HG03025 (cell line): Measurements from ENCODE around the gene DHH.

Experiments
- ATAC-seq: cut with Tn5 transposase; IDR thresholded peaks from one replicate; pipeline ENCODE4 v1.9.1; 2021; ENCODE audit warnings: mild to moderate bottlenecking, moderate library complexity; ENCODE audit not compliant: unreplicated experiment, low FRiP score

Gene DHH

DNA sequence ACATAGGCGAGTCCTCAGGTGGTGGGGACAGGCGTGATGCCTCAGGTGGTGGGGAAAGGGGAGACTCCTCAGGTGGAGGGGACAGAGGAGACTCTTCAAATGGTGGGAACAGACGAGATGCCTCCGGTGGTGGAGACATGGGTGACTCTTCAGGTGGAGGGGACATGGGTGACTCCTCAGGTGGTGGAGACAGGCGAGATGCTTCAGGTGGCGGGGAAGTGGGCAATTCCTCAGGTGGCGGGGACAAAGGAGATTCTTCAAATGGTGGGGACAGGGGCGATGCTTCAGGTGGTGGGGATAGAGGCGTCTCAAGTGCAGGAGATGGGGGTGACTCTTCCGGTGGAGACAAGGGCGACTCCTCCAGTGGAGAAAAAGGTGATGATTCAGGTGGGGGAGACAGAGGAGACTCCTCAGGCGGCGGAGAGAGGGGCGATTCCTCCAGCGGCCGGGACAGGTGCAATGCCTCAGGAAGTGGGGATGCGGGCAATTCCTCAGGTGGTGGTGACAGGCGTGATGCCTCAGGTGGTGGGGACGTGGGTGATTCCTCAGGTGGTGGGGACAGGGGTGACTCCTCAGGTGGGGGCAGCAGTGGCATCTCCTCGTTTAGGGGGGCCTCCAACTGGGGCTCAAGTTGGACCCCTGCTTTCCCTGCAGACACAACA is 42.7 kb downstream of the DHH start:
- no peak for ATAC-seq

DNA sequence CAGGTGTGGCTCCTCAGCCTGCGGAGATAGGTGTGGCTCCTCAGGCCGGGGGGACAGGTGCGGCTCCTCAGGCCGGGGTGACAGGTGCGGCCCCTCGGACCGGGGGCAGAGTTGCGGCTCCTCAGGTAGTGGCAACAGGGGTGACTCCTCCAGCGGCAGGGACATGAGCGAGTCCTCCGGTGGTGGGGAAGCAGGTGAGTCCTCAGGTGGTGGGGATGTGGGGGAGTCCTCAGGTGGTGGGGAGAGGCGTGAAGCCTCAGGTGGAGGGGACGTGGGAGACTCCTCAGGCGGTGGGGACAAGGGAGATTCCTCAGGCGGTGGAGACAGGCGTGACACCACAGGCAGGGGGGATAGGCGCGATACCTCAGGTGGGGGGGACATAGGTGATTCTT is 43.2 kb downstream of the DHH start:
- ATAC-seq: no peak

DNA sequence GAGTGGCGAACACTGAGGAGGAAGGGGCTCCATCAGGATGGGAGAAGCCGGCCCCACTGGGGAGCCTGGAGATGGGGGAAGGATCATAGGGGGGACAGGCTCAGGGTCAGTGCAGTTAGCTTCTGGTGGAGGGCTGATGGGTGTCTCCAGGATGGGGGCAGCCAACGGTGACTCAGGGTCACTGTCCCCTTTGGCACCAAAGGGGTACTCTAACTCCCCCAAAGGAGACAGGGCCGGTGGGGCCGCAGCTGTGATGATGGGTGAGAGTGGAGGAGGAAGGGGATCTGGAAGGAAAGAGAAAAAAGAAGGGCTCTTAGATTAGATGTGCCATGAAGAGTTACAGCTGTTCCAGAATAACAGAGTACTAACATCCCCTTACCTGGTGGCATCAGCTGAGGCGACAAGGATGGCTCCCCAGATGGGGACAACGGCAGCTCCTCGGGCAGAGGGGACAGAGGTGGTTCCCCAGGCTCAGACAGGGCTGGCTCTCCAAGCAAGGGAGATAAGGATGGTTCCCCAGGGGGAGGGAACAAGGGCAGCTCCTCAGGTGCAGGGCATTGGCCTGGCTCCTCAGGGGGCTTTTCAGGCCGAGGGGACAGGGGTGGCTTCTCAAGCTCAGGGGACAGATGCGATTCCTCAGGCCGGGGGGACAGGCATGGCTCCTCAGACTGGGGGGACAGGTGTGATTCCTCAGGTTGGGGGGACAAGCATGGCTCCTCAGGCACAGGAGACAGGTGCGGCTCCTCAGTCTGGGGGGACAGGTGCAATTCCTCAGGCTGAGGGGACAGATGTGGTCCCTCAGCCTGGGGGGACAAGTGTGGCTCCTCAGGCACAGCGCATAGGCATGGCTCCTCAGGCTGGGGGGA is 43.9 kb downstream of the DHH start:
- no peak for ATAC-seq

DNA sequence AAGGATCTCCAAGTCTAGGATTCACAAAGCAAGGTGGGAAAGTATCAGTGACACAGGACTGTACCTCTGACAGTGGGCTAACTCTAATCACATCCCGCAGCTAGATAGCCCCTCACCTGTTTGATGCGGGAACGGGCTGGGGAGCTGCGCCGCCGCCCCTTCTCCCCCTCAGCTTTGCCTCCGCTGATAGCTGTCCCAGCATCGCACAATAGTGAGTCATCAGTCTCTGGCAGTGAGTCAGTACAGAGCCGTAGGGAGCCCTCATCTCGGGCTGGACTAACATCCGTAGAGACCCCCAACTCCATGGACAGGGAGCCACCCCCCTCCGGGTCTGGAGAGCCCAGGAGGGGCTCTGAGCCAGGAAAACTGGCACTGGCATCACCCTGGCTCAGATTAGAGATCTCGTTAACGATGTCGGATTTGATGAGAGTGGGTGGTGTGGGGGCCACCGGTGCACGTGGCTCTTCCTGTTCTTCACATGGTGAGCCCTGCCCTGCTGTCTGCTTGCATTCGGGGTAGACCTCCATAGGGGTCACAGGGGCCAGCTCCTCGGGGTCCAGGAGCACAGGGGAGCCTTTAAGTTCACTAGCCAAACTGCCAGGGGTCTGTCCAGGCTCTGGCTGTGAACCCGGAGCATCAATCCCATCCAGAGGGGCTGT is 44.9 kb downstream of the DHH start:
- ATAC-seq: no peak

DNA sequence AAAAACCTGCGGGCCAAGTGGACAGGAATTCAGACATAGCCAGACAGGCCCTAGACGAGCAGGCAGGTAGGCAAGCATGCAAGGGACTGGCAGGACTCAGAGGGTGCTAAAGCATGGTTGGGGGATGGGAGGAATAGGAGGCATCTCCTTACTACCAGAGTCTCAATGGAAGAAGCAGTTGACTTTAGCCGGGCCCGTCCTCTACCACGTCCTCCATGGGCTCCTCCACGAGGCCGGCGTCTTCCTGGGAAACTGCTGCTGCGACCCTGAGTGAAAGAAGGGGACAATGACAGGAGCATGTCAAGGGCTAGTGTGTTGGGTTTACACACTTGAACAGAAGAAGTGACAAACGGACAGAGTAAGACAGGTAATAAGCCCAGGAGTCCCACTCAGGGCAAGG is 45.6 kb downstream of the DHH start:
- no peak for ATAC-seq

DNA sequence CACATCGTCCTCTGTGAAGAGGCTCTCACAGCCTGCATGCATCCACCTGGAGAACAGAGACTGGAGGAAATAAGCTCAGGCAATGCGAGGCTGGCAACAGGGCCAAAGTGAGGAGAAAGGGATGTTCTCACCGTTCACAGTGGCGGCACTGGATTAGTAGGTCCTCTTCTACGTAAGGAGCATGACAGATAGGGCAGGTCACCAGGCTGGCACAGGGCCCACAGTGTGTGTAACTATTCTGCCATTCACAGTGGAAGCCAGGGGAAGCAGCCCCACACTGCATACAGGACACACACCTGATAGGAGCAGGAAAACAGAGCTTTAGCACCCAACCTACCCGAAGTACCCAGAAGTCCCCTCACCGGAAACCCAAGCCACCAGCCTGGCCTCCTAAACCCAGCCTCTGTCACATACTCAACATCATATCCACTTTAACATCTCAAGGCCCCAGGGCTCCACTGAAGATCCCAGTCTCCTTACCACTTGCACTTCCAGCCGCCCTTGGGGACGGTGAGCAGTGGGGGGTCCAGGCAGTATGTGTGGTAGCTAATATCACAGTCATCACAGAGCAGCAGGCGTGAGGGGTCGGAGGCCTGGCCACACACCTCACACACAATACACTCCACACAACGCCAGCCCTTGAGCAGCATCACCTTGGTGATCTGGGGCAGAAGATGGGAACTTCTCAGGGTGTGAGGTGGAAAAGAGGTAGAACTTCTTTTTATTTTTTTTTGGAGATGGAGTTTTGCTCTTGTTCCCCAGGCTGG is 48.3 kb downstream of the DHH start:
- no peak for ATAC-seq

DNA sequence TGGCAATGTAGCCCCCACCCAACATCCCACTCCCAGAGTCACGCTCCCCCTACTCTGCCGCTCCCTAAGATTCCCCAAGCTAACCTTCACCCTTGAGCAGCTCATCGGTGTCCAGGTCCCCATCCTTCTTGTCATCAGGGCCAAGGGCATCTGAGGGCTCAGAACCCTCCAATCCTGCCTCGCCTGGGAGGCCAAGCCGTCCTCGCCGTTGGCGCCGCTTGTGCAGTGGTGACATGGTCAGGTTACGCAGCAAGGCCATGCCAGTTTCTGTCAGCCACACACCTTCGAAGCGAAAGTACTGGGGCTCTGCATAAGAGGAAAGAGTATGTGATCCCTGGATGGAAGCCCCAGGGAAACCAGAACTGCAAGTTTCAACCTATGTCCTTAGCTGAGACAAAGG is 49.9 kb downstream of the DHH start:
- no peak for ATAC-seq

DNA sequence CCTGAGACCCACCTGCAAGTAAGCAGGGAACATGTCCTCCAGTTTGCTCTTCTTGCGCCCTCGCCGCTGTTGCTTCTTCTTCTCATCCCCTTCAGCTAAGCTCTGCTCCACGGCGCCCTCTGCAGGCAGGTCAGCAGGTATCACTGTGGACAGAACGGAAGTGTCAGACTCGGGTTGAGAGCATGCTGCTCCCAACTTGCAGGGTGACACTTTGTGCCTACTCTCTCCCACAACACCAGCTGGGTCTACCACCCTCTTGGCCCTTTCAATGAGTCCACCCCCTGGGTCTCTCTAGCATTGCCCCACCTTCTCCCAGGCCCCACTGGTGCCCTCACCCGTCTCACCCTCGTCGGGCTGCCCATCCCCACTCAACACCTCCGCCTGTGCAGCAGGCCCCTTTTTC is 50.7 kb downstream of the DHH start:
- no peak for ATAC-seq

DNA sequence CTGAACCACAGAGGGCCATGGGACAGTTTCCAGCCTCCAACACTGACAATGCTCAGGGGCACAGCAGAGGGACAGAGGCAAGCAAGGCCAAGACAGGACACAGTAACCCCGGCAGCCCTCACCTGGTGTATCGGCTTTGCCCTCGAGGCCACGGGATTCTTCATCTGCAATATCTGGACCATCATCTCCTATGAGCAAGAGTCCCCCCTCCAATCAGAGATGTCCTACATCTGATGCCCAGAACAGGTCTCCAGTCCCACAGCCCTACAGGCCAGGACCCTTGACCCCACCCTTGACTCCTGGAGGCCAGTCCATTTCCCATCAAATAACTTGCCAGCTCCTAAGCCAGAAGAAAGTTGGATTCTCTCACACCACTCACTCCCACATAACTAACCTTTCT is 51.4 kb downstream of the DHH start:
- ATAC-seq: no peak

DNA sequence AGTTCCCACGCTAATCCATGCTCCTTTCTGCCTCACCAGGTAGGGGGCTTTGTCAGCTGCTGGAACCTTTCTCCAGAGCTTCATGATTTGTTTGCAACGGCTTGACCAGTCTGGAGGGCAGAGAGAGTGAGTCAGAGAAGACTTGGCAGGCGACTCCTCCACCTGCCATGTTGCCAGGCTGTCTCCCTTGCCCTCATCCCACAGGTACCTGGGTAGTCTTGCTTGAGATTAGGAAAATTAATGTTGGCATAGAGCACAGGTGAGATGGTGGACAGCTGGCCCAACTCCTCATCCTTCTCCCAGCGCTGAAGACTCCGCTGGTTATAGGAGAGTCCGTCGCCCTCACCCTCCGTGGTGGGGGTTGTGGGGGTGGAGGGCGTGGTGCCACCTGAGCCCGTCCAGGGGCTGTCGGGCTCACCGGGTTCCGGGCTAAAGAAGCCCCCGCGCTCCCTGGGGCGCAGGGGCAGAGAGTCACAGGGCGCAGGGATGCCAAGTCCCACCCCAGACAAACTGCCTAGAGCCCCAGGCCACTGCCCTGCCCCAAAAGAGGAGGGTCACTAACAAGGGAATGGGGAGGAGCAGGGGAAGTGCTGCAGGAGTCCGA is 52.6 kb downstream of the DHH start:
- no peak for ATAC-seq

DNA sequence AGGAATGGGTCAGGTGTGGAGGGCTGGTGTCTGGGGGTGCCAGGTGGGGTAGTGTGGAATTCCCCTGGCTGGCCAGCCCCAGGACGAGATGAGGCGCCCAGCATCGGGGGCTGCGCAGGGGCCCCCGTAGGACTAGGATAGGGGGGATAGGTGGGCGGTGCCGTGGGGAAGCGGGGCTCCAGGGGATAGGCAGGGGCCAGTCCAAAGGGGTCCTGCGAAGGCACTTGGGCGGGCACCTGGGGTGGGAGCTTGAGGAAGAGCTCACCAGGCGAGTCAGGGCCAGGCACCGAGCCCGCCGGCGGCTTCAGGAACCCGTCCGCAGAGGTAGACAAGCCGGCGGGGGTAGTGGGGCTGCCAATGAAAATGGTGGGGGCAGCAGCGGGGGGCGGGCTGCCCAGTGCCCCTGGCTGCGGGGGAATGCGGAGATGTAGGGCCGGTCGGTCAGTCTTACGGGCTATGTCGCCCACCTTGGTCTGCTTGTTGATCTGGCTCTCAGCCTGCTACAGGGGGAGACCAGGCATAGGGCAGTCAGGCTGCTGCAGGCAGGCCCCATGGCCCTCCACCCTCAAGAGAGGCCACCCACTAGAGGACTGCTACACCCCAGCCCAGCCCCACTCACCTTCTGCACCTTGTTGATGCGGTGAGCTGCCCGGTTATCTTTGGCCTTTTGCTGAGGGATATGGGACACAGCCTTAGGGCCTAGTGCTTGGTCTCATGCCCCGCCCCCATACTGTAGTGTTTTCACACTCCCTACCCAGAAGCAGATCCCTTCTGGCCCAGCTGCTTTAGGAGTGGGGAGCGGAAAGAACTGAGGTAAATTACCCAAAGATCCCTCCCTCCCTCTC is 53.3 kb downstream of the DHH start:
- ATAC-seq: no peak

DNA sequence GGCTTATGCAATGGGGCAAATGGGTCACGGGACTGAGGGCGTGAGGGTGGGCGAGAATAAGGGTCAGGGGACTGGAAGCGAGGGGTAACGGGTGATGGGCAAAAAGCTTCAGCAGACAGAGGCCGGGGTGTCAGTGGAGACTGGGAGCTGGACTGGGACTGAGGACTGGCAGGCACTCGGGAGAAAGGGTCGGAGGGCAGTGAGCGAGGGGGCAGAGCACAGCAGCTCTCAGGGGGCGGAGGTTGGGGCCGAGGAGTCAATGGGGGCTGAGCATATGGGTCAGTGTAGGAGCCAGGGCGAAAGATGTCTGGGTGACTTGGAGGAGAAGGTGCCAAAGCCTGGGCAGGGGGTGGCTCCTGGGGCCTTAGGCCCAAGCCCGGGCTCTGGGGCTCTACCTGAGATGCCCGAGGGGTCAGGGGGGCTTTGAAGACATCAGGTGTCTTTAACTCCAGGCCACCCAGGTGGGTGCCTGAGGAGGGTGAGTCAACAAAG is 54.2 kb downstream of the DHH start:
- ATAC-seq: no peak

DNA sequence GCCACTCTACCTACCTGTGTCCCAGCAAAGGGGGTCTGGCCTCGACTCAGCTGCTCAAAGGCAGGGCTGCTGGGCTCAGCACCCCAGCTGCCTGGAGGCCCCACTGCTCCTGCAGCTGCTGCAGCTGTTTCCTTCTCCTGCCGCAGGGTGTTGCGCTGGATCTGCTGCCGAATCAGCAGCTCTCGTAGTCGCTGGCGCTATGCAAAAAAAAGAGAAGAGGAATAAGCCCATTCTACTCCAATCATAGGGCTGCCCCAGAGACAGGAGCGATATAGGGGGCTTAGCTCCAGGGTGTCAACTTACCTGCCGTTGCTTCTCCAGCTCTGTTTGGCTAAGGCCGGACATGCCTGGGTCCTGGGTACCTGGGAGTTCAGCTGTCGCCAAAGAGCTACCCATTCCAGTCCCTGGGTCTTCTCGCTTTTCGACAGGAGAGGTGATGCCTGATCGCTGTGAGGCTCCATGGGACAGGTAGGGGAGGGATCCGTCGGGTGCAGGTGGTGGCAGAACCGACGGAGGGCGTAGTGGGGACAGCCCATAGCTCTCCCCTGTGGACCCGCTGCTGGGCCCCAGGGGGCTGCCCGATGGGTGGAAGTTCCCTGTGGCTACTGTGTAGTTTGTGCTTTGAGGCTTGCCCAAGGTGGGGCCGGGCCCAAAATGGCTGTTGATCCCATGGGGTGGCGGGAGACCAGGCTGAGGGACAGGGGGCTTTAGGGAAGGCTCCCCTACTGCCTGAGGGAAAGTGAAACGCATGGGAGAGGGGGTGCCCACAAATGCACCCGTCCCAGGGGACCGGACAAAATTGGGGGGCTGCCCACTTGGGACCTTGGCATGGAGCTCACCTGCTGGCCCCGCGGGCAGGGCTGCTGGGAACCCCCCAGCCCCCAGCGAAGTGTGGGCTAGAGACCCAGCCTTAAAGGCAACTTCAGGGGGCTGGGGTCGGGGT is 54.9 kb downstream of the DHH start:
- ATAC-seq: no peak

DNA sequence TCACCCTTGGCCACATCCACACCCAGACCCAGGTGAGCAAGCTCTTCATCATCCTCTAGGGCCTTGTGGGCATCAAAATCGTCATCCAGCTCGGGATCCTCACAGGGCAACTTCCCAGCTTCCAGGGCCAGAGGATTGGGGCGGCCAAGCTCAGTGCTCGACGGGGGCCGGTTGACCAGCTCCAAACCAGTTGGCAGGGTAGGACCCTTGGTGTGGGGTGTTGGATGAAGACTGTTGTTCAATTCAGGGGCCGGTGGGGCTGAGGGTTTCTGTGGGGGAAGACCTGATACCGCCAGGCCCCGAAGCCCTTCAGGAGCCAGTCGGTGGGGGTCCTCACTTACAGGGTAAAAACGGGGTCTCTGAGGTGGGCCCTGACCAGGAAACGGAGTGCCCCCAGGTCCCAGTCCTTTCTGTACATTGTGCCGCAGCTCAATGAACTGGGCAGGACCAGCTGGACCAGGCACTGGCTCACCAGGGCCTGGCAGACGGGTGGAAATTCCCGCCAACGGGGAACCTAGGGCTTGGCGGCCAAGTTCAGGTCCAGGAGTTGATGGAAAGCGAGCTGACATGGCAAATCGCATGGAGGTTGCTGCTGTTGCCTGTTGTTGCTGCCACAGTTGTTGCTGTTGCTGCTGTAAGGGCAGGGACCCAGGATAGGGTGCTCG is 56.2 kb downstream of the DHH start:
- ATAC-seq: no peak

DNA sequence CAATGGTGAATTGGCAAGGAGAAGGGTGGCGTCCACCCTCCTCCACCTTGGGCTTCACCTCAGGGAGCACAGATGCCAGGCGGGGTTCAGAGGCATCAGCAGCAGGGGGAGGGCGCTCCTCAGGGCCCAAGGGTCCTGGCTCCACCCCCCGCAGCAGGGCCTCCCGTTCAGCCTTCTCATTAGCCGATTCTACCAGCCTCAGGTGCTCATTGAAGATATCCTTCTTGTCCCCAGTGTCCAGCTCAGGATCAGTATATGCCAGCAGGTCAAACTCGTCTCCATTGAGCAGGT is 56.7 kb downstream of the DHH start:
- ATAC-seq: no peak

DNA sequence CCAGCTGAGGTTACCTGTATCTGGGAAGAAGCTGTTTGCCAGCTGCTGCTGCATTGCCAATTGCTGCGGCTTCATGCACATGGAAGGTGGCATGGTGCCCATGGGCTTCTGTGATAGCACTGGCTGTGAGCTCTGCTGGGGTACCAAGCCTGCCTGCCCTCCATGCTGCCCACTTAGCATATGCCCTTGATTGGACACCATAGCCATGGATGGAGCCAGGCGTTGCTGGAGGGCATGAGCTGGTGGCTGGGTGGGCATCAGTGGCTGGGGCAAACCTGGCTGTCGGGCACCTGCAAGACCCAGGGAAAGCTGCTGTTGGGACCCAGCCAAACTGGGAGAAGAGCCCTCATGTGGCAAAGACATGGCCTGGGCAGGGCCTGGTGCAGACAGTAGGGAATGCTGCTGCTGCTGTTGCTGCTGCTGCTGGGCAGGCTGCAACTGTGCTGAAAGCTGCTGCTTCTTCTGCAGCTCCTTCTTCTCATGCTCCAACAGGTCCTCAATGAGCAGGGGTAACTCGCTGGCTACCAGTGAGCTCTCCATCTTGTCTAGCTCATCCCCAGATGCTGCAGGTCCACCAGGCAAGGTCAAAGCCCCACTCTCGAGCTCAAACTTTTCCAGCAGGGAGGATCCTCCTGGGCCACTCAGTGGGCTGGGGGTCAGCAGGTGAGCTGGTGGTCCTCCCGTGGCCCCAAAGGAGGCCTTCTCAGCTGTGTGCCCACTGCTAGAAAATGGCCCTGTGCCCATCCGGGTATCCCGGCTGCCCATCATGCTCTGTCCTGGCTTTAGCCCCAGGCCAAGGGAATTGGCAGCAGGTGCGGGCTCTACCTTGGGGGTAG is 57.3 kb downstream of the DHH start:
- no peak for ATAC-seq
